ENCODE results near the gene UTP4. TPM values are rescaled to one million over a fixed set of nuclear protein-coding genes. Genes with fewer than 3 reads are reported as not detected.

UTP4 gene
- total RNA-seq, 8 experiments from 2014 or later, result 13.3 to 71.5 (median 24.4) TPM

GRCh38 chr16:69188716-69189115, 56.3 kb downstream of the UTP4 start:
- 0 to 31% (median 7%) methylated on average over 1 to 5 of the region's 5 CpGs; no CpG with 5 or more reads in 1 of the 10 experiments for WGBS, 10 experiments
- in situ Hi-C loops (cut with MboI; ENCODE audit: low pct_unique_long_range_greater_than_20kb in 2 of 9, low sequenced_read_pairs in 9 of 9, unreplicated experiment in 9 of 9), result loop anchor here in 1 of 9 experiments (25.0 kb wide), 1 partner anchor 99 kb away; no protein-coding TSS in a partner anchor
- Histone ChIP-seq H3K4me1 (replicated peaks in 1 of 2) (peaks cover 7 to 22% of the 10 kb centered on the region in 2 donors), H3K4me3 (peak overlapping the region; percentile 60 to 96 (median 75)), H3K27ac (no peak overlapping the region)
- peak in 3 of 8 experiments; percentile 4 to 30 (median 4) for ATAC-seq (replicated peaks in 6 of 8)

- Histone ChIP-seq H3K4me3 (no peak overlapping the region), H3K27ac (no peak overlapping the region), H3K4me1 (replicated peaks in 1 of 2) (peaks cover 7 to 22% of the 10 kb centered on the region in 2 donors)
- WGBS, 10 experiments, result 20 to 100% (median 90%) methylated on average over 1 to 2 of the region's 2 CpGs; no CpG with 5 or more reads in 5 of the 10 experiments
- in situ Hi-C loops (cut with MboI; ENCODE audit: low pct_unique_long_range_greater_than_20kb in 2 of 9, low sequenced_read_pairs in 9 of 9, unreplicated experiment in 9 of 9), result loop anchor here in 1 of 9 experiments (25.0 kb wide), 1 partner anchor 97 kb away; no protein-coding TSS in a partner anchor
- ATAC-seq (replicated peaks in 6 of 8), result no peak
These were observed 57.7 kb downstream of the UTP4 start for GRCh38 chr16:69190046-69190588.

GRCh38 chr16:69190598-69190997, 58.1 kb downstream of the UTP4 start:
- 80 to 100% (median 98%) methylated on average over 1 to 3 of the region's 3 CpGs; no CpG with 5 or more reads in 2 of the 10 experiments for WGBS, 10 experiments
- Histone ChIP-seq H3K4me1 (replicated peaks in 1 of 2) (peaks cover 7 to 22% of the 10 kb centered on the region in 2 donors), H3K4me3 (no peak overlapping the region), H3K27ac (no peak overlapping the region)
- in situ Hi-C loops (cut with MboI; ENCODE audit: low pct_unique_long_range_greater_than_20kb in 2 of 9, low sequenced_read_pairs in 9 of 9, unreplicated experiment in 9 of 9), result loop anchor here in 1 of 9 experiments (25.0 kb wide), 1 partner anchor 97 kb away; no protein-coding TSS in a partner anchor
- ATAC-seq (replicated peaks in 6 of 8), result no peak

GRCh38 chr16:69191136-69191535, 58.7 kb downstream of the UTP4 start:
- ATAC-seq (replicated peaks in 6 of 8), result no peak
- Histone ChIP-seq H3K27ac (no peak overlapping the region), H3K4me1 (replicated peaks in 1 of 2) (peaks cover 7 to 22% of the 10 kb centered on the region in 2 donors), H3K4me3 (no peak overlapping the region)
- in situ Hi-C loops (cut with MboI; ENCODE audit: low pct_unique_long_range_greater_than_20kb in 2 of 9, low sequenced_read_pairs in 9 of 9, unreplicated experiment in 9 of 9), result loop anchor here in 1 of 9 experiments (25.0 kb wide), 1 partner anchor 96 kb away; no protein-coding TSS in a partner anchor
- 60 to 100% (median 84%) methylated on average over 1 to 2 of the region's 2 CpGs; no CpG with 5 or more reads in 3 of the 10 experiments for WGBS, 10 experiments

- no peak for ATAC-seq (replicated peaks in 6 of 8)
- no peak overlapping the region for H3K4me3 ChIP-seq
- H3K27ac ChIP-seq, result no peak overlapping the region
- in situ Hi-C loops (cut with MboI; ENCODE audit: low pct_unique_long_range_greater_than_20kb in 2 of 9, low sequenced_read_pairs in 9 of 9, unreplicated experiment in 9 of 9), result loop anchor here in 1 of 9 experiments (25.0 kb wide), 1 partner anchor 93 kb away; no protein-coding TSS in a partner anchor
- peaks cover 1 to 12% of the 10 kb centered on the region in 2 donors for H3K4me1 ChIP-seq (replicated peaks in 1 of 2)
These were observed 61.4 kb downstream of the UTP4 start for GRCh38 chr16:69193855-69194254.

- Histone ChIP-seq H3K4me3 (no peak overlapping the region), H3K4me1 (replicated peaks in 1 of 2) (peaks cover 0 to 5% of the 10 kb centered on the region in 2 donors), H3K27ac (no peak overlapping the region)
- in situ Hi-C loops (cut with MboI; ENCODE audit: low pct_unique_long_range_greater_than_20kb in 2 of 9, low sequenced_read_pairs in 9 of 9, unreplicated experiment in 9 of 9), result loop anchor here in 1 of 9 experiments (25.0 kb wide), 1 partner anchor 93 kb away; no protein-coding TSS in a partner anchor
- no peak for ATAC-seq (replicated peaks in 6 of 8)
These were observed 62.0 kb downstream of the UTP4 start for GRCh38 chr16:69194488-69194887.

- 14 to 100% (median 86%) methylated on average over 1 to 4 of the region's 4 CpGs for WGBS, 10 experiments
- Histone ChIP-seq H3K4me3 (no peak overlapping the region), H3K27ac (no peak overlapping the region), H3K4me1 (replicated peaks in 1 of 2) (no peaks in the 10 kb centered on the region)
- in situ Hi-C loops (cut with MboI; ENCODE audit: low pct_unique_long_range_greater_than_20kb in 2 of 9, low sequenced_read_pairs in 9 of 9, unreplicated experiment in 9 of 9), result loop anchor here in 1 of 9 experiments (25.0 kb wide), 1 partner anchor 92 kb away; no protein-coding TSS in a partner anchor
- ATAC-seq (replicated peaks in 6 of 8), result no peak
These were observed 63.0 kb downstream of the UTP4 start for GRCh38 chr16:69195369-69196029.

GRCh38 chr16:69197573-69197972, 65.1 kb downstream of the UTP4 start:
- Histone ChIP-seq H3K4me3 (no peak overlapping the region), H3K4me1 (replicated peaks in 1 of 2) (no peaks in the 10 kb centered on the region), H3K27ac (no peak overlapping the region)
- in situ Hi-C loops (cut with MboI; ENCODE audit: low pct_unique_long_range_greater_than_20kb in 2 of 9, low sequenced_read_pairs in 9 of 9, unreplicated experiment in 9 of 9), result loop anchor here in 1 of 9 experiments (25.0 kb wide), 1 partner anchor 90 kb away; no protein-coding TSS in a partner anchor
- no peak for ATAC-seq (replicated peaks in 6 of 8)

- in situ Hi-C loops (cut with MboI; ENCODE audit: low pct_unique_long_range_greater_than_20kb in 2 of 9, low sequenced_read_pairs in 9 of 9, unreplicated experiment in 9 of 9), result loop anchor here in 1 of 9 experiments (25.0 kb wide), 1 partner anchor 88 kb away; no protein-coding TSS in a partner anchor
- peak in 1 of 8 experiments; percentile 55 for ATAC-seq (replicated peaks in 6 of 8)
- 32 to 100% (median 92%) methylated on average over 2 to 6 of the region's 7 CpGs; no CpG with 5 or more reads in 1 of the 10 experiments for WGBS, 10 experiments
- no peaks in the 10 kb centered on the region for H3K4me1 ChIP-seq (replicated peaks in 1 of 2)
- H3K4me3 ChIP-seq, result no peak overlapping the region
- H3K27ac ChIP-seq, result no peak overlapping the region
These were observed 66.9 kb downstream of the UTP4 start for GRCh38 chr16:69199382-69199781.

- 52 to 100% (median 80%) methylated on average over 1 to 2 of the region's 2 CpGs for WGBS, 10 experiments
- Histone ChIP-seq H3K4me1 (replicated peaks in 1 of 2) (no peaks in the 10 kb centered on the region), H3K4me3 (no peak overlapping the region), H3K27ac (no peak overlapping the region)
- in situ Hi-C loops (cut with MboI; ENCODE audit: low pct_unique_long_range_greater_than_20kb in 2 of 9, low sequenced_read_pairs in 9 of 9, unreplicated experiment in 9 of 9), result no loop called here
- no peak for ATAC-seq (replicated peaks in 6 of 8)
These were observed 68.8 kb downstream of the UTP4 start for GRCh38 chr16:69201291-69201690.

- 33 to 92% (median 78%) methylated on average over 1 to 2 of the region's 2 CpGs; no CpG with 5 or more reads in 3 of the 10 experiments for WGBS, 10 experiments
- no peak overlapping the region for H3K4me3 ChIP-seq
- ATAC-seq (replicated peaks in 6 of 8), result no peak
- H3K27ac ChIP-seq, result no peak overlapping the region
- in situ Hi-C loops (cut with MboI; ENCODE audit: low pct_unique_long_range_greater_than_20kb in 2 of 9, low sequenced_read_pairs in 9 of 9, unreplicated experiment in 9 of 9), result no loop called here
- H3K4me1 ChIP-seq (replicated peaks in 1 of 2), result no peaks in the 10 kb centered on the region
These were observed 69.3 kb downstream of the UTP4 start for GRCh38 chr16:69201787-69202186.

- peak in 3 of 8 experiments; percentile 39 to 42 (median 40) for ATAC-seq (replicated peaks in 6 of 8)
- in situ Hi-C loops (cut with MboI; ENCODE audit: low pct_unique_long_range_greater_than_20kb in 2 of 9, low sequenced_read_pairs in 9 of 9, unreplicated experiment in 9 of 9), result no loop called here
- Histone ChIP-seq H3K4me3 (no peak overlapping the region), H3K4me1 (replicated peaks in 1 of 2) (no peaks in the 10 kb centered on the region), H3K27ac (no peak overlapping the region)
These were observed 71.7 kb downstream of the UTP4 start for GRCh38 chr16:69204172-69204571.

- Histone ChIP-seq H3K4me3 (no peak overlapping the region), H3K27ac (no peak overlapping the region), H3K4me1 (replicated peaks in 1 of 2) (no peaks in the 10 kb centered on the region)
- 73 to 100% (median 97%) methylated on average over 2 to 4 of the region's 4 CpGs; no CpG with 5 or more reads in 1 of the 10 experiments for WGBS, 10 experiments
- in situ Hi-C loops (cut with MboI; ENCODE audit: low pct_unique_long_range_greater_than_20kb in 2 of 9, low sequenced_read_pairs in 9 of 9, unreplicated experiment in 9 of 9), result no loop called here
- ATAC-seq (replicated peaks in 6 of 8), result no peak
These were observed 77.3 kb downstream of the UTP4 start for GRCh38 chr16:69209735-69210134.

All from motor neuron (in vitro differentiated cells).